CD8-positive, alpha-beta memory T cell (primary cell): ENCODE data around the gene TRIM77. TPM values are rescaled to one million over a fixed set of nuclear protein-coding genes. Genes with fewer than 3 reads are reported as not detected.
A peak's percentile ranks its signal among the peaks of the same experiment; 100 is the strongest.
"Not testable (repeated sequence)": the region's sequence is repeated elsewhere in the genome, so short reads cannot be mapped to it uniquely, and the experiment has no call there.

Experiments used
- CTCF ChIA-PET: fragments of 350-600 bp; sonication (Branson Sonifier 250); formaldehyde crosslinking; loops from one replicate; lab custom pipeline; 2021; ENCODE audit warnings: antibody characterized with exemption; lab: Charles Lee
- POLR2A ChIA-PET: fragments of 350-600 bp; sonication (Branson Sonifier 250); formaldehyde crosslinking; loops from one replicate; lab custom pipeline; 2021; ENCODE audit warnings: antibody characterized with exemption; lab: Charles Lee
- DNase-seq, 5 donors: peaks; one replicate each; pipeline versions ENCODE4 v3.0.0 to v3.0.0-alpha.2; 2020 to 2022; ENCODE audit warnings: mixed read lengths in 1 of 5
- H3K27ac ChIP-seq: one replicate; pipeline ENCODE4 v1.7.0; 2013; ENCODE audit warnings: low read depth, mild to moderate bottlenecking, low read length, moderate library complexity
- H3K27me3 ChIP-seq: 2 replicates; pipeline ENCODE4 v1.7.0; 2013; ENCODE audit warnings: low read length, mild to moderate bottlenecking; ENCODE audit not compliant: insufficient read depth, poor library complexity, severe bottlenecking
- H3K36me3 ChIP-seq: 2 replicates; pipeline ENCODE4 v1.7.0; 2013; ENCODE audit warnings: mild to moderate bottlenecking, low read length, moderate library complexity; ENCODE audit not compliant: insufficient read depth
- H3K4me1 ChIP-seq: 2 replicates; pipeline ENCODE4 v1.7.0; 2013; ENCODE audit warnings: mild to moderate bottlenecking, low read length, moderate library complexity; ENCODE audit not compliant: insufficient read depth
- H3K4me3 ChIP-seq: 2 replicates; pipeline ENCODE4 v1.7.0; 2013; ENCODE audit warnings: mild to moderate bottlenecking, low read length
- H3K9me3 ChIP-seq: 2 replicates; pipeline ENCODE4 v1.7.0; 2013; ENCODE audit warnings: mild to moderate bottlenecking, low read length
- H3K27ac Mint-ChIP-seq, 8 donors: one replicate each; pipeline ENCODE4 v1.8.0; 2020 to 2021; ENCODE audit warnings: mixed read lengths in 8 of 8, mild to moderate bottlenecking in 6 of 8, inconsistent platforms in 3 of 8, moderate library complexity in 3 of 8
- H3K27me3 Mint-ChIP-seq, 2 donors: one replicate each; pipeline ENCODE4 v1.8.0; 2020 to 2021; ENCODE audit warnings: mixed read lengths in 2 of 2, mild to moderate bottlenecking in 1 of 2, moderate library complexity in 1 of 2
- H3K36me3 Mint-ChIP-seq, 3 donors: one replicate each; pipeline ENCODE4 v1.8.0; 2020 to 2021; ENCODE audit warnings: mixed read lengths in 3 of 3, inconsistent platforms in 1 of 3, mild to moderate bottlenecking in 1 of 3
- H3K4me1 Mint-ChIP-seq, 3 donors: one replicate each; pipeline ENCODE4 v1.8.0; 2020 to 2021; ENCODE audit warnings: mixed read lengths in 3 of 3, inconsistent platforms in 1 of 3, mild to moderate bottlenecking in 1 of 3
- H3K4me3 Mint-ChIP-seq, 7 donors: one replicate each; pipeline ENCODE4 v1.8.0; 2020 to 2021; ENCODE audit warnings: mixed read lengths in 7 of 7, mild to moderate bottlenecking in 6 of 7, moderate library complexity in 4 of 7, inconsistent platforms in 2 of 7
- H3K9me3 Mint-ChIP-seq, 5 donors: one replicate each; pipeline ENCODE4 v1.8.0; 2020 to 2022; ENCODE audit warnings: mixed read lengths in 5 of 5, mild to moderate bottlenecking in 3 of 5, moderate library complexity in 2 of 5, inconsistent platforms in 1 of 5
- polyA plus RNA-seq: library from polyadenylated mRNA; unstranded; fragments of 300-500 nt; fragmentation: Illumina TruSeq; gene quantifications from one replicate; pipeline ENCODE4 v1.2.3, GENCODE V29; 2021
- total RNA-seq, 2 experiments: library from RNA; stranded (reverse); gene quantifications; one replicate each; pipeline ENCODE4 v1.2.3, GENCODE V29; 2021

TRIM77 gene
- total RNA-seq = not detected
- not detected for polyA plus RNA-seq

DNA sequence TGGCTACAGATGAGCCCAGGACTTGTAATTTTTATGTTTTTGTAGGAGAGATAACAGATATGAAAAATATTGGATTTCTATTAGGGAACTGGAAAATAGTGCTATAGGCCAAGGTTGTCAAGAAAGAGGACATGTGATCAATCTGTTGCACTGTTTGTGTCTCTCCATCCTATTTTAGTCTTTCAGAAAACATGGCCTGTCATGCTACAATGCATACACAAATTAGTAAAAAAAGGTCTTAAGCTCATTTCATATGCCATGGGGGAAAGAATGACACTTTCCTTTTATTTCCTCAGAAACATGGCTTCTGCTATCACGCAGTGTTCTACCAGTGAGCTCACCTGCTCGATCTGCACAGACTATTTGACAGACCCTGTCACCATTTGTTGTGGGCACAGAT lies at the start of gene TRIM77:
Gene TRIM77 (plus strand): TSS at position 301 of the 400 bp plus-strand sequence. CDS start 0 bp downstream, at position 301.
- not testable (repeated sequence) for H3K4me1 ChIP-seq

DNA sequence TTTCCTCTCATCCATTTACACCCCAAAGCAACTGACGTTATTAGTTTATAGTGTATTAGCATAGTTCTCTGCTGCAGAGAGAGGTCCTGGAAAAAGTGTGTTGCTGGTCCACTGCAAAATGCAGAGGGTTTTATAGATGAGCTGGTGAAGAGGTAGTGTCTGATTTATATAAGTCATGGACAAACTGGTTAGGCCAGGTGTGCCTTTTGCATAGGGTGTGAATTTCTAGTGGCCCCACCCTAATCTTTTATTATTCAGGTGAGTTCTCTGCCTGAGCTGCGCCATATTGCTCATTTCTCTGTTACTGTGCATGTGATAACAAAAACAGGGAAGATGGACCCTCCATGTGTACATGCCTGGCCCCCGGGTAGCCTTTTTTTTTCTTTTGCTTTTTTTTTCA lies 43.1 kb upstream of the TRIM77 start:
- no peak overlapping the region for H3K27ac ChIP-seq
- Mint-ChIP-seq H3K4me3 (no peak overlapping the region), H3K27ac (no peak overlapping the region), H3K9me3 (peaks cover 0 to 9% (median 2%) of the 10 kb centered on the region in 5 donors), H3K27me3 (no peaks in the 10 kb centered on the region), H3K36me3 (no peaks in the 10 kb centered on the region), H3K4me1 (no peaks in the 10 kb centered on the region)
- DNase-seq = no peak
- H3K9me3 ChIP-seq = no peaks in the 10 kb centered on the region
- no peaks in the 10 kb centered on the region for H3K4me1 ChIP-seq
- H3K4me3 ChIP-seq = no peak overlapping the region
- CTCF ChIA-PET = no interaction called here
- POLR2A ChIA-PET = no interaction called here
- no peaks in the 10 kb centered on the region for H3K36me3 ChIP-seq
- no peaks in the 10 kb centered on the region for H3K27me3 ChIP-seq

More for the DNA sequence above, at the start of gene TRIM77:
- H3K36me3 ChIP-seq, H3K4me1 Mint-ChIP-seq, H3K27ac Mint-ChIP-seq, POLR2A ChIA-PET, H3K27me3 ChIP-seq, H3K4me3 Mint-ChIP-seq, CTCF ChIA-PET, H3K36me3 Mint-ChIP-seq, H3K4me3 ChIP-seq, H3K9me3 ChIP-seq, DNase-seq, H3K27me3 Mint-ChIP-seq, H3K27ac ChIP-seq: not testable (repeated sequence)
- peaks cover 4 to 14% (median 9%) of the 10 kb centered on the region in 5 donors for H3K9me3 Mint-ChIP-seq

- H3K36me3 ChIP-seq, H3K27ac Mint-ChIP-seq, H3K27me3 ChIP-seq, H3K9me3 Mint-ChIP-seq, H3K4me1 Mint-ChIP-seq, H3K36me3 Mint-ChIP-seq, H3K27ac ChIP-seq, H3K27me3 Mint-ChIP-seq, H3K4me1 ChIP-seq, POLR2A ChIA-PET, H3K9me3 ChIP-seq, H3K4me3 ChIP-seq, DNase-seq, H3K4me3 Mint-ChIP-seq, CTCF ChIA-PET: not testable (repeated sequence)
These were observed 41.9 kb upstream of the TRIM77 start for GRCh38 chr11:89668158-89668557.

- DNase-seq, H3K27me3 ChIP-seq, H3K4me1 Mint-ChIP-seq, H3K27ac Mint-ChIP-seq, H3K9me3 Mint-ChIP-seq, H3K4me3 ChIP-seq, H3K27ac ChIP-seq, H3K9me3 ChIP-seq, H3K4me1 ChIP-seq, H3K27me3 Mint-ChIP-seq, H3K36me3 ChIP-seq, H3K4me3 Mint-ChIP-seq, POLR2A ChIA-PET, H3K36me3 Mint-ChIP-seq, CTCF ChIA-PET: not testable (repeated sequence)
These were observed 40.5 kb upstream of the TRIM77 start for GRCh38 chr11:89669586-89669985.

- CTCF ChIA-PET, H3K4me3 ChIP-seq, H3K9me3 Mint-ChIP-seq, H3K27me3 Mint-ChIP-seq, POLR2A ChIA-PET, H3K36me3 Mint-ChIP-seq, DNase-seq, H3K27ac ChIP-seq, H3K9me3 ChIP-seq, H3K36me3 ChIP-seq, H3K27me3 ChIP-seq, H3K4me1 ChIP-seq, H3K4me3 Mint-ChIP-seq, H3K4me1 Mint-ChIP-seq: not testable (repeated sequence)
- peak overlapping the region in 1 of 8 donors; percentile 71 for H3K27ac Mint-ChIP-seq
These were observed 40.0 kb upstream of the TRIM77 start for GRCh38 chr11:89669993-89670669.

DNA sequence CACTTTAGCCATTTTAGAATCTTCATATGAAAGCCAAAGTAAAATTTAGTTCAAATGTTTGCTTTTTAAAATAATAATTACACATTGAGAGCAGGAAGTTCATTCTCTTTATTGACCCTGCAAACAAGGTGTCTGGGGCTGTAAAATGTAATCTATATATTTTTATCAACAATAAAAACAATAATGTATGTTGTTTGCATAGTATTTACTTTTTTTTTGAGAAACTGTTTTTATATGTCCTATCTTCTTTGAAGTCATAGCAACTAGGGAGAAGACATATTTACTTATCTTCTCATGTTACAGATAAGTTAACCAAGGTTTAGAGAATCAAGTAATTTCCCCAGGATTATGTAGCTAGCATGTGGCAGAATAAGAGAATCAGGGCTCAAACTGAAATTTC lies 37.6 kb upstream of the TRIM77 start:
- POLR2A ChIA-PET, CTCF ChIA-PET, H3K27me3 ChIP-seq, H3K9me3 ChIP-seq, H3K4me3 Mint-ChIP-seq, H3K4me1 Mint-ChIP-seq, H3K27ac ChIP-seq, H3K9me3 Mint-ChIP-seq, H3K27ac Mint-ChIP-seq, H3K4me3 ChIP-seq, H3K27me3 Mint-ChIP-seq, H3K36me3 Mint-ChIP-seq, H3K4me1 ChIP-seq, DNase-seq, H3K36me3 ChIP-seq: not testable (repeated sequence)

DNA sequence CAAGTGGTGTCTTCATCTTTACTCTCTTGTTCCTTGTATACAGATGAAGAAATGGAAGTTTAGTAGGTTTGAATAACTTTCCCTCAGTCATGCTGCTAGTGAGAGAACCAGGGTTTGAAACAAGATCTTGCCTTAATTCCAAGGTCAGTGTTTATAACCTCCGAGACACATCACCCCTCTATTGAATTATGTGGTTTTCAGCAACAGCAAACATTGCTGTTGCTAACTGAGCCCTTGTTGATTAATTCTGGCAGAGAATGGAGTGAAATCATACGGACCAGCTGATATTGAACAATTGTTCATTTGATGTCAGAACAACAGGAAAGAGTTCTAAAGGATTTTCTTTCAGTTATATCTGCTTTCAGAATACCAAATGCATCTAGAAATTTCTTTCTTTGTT lies 36.7 kb upstream of the TRIM77 start:
- H3K36me3 ChIP-seq, H3K27me3 ChIP-seq: not testable (repeated sequence)

DNA sequence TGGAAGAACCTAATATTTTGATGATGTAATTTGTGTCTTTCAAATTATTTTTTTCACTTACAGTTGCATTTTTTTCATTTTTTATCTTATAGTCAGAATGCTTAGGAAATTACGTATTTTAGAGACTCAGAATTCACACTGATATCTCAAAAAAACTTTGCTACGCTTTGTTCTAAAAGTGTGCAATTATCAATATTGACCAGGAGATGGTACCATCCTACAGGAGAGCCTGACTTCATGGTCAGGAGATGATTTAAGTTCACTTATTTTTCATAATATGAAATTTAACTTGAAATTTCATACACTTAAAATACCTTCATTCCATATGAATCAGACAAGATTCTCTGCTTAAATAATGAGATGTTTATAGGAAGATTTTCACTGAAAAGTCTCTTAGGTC lies 34.7 kb upstream of the TRIM77 start:
- POLR2A ChIA-PET, H3K4me3 Mint-ChIP-seq, H3K27ac Mint-ChIP-seq, CTCF ChIA-PET, H3K9me3 ChIP-seq, H3K4me1 ChIP-seq, H3K27me3 Mint-ChIP-seq, H3K4me3 ChIP-seq, H3K36me3 ChIP-seq, H3K27me3 ChIP-seq, H3K27ac ChIP-seq, H3K4me1 Mint-ChIP-seq, DNase-seq, H3K9me3 Mint-ChIP-seq, H3K36me3 Mint-ChIP-seq: not testable (repeated sequence)

More for the DNA sequence above, 36.7 kb upstream of the TRIM77 start:
- POLR2A ChIA-PET, H3K9me3 ChIP-seq, H3K9me3 Mint-ChIP-seq, H3K27ac ChIP-seq, H3K27me3 Mint-ChIP-seq, DNase-seq, H3K4me1 ChIP-seq, CTCF ChIA-PET, H3K36me3 Mint-ChIP-seq, H3K4me3 ChIP-seq, H3K4me3 Mint-ChIP-seq, H3K27ac Mint-ChIP-seq, H3K4me1 Mint-ChIP-seq: not testable (repeated sequence)

- H3K27ac ChIP-seq, H3K4me3 ChIP-seq, H3K9me3 Mint-ChIP-seq, H3K36me3 ChIP-seq, CTCF ChIA-PET, H3K4me1 Mint-ChIP-seq, H3K9me3 ChIP-seq, POLR2A ChIA-PET, H3K4me1 ChIP-seq, H3K4me3 Mint-ChIP-seq, H3K27ac Mint-ChIP-seq, H3K36me3 Mint-ChIP-seq, H3K27me3 ChIP-seq, H3K27me3 Mint-ChIP-seq, DNase-seq: not testable (repeated sequence)
These were observed 34.2 kb upstream of the TRIM77 start for GRCh38 chr11:89675948-89676347.
